Upper lobe of left lung (tissue), 4 donors: ENCODE data around the gene NRP1.

Experiments used
- CTCF ChIP-seq, 6 experiments: fragments of 450-650 bp in 4 of 6; fragments of 200-600 bp in 2 of 6; sonication (generic) in 2 of 6; IDR thresholded peaks; one replicate each; pipeline ENCODE4 v1.5.1; 2016 to 2019; ENCODE audit warnings: antibody characterized with exemption in 6 of 6
- POLR2A ChIP-seq, 4 donors: fragments of 450-650 bp; IDR thresholded peaks; one replicate each; pipeline ENCODE4 v1.5.1; 2016 to 2017; ENCODE audit warnings: antibody characterized with exemption in 4 of 4, mild to moderate bottlenecking in 2 of 4
- POLR2AphosphoS5 ChIP-seq, 2 donors: sonication (generic); formaldehyde crosslinking; IDR thresholded peaks; one replicate each; pipeline ENCODE4 v1.5.1; 2017; ENCODE audit warnings: antibody characterized with exemption in 2 of 2

- no peak for TF ChIP-seq POLR2A (IDR thresholded peaks at IDR 0.05)
- TF ChIP-seq CTCF (IDR thresholded peaks at IDR 0.05) = no peak
- TF ChIP-seq POLR2AphosphoS5 (IDR thresholded peaks at IDR 0.05) = no peak
Observed at GRCh38 chr10:33201056-33201780, 133.2 kb downstream of the NRP1 start.
